ENCODE results near the gene CRMP1. TPM values are rescaled to one million over a fixed set of nuclear protein-coding genes. Genes with fewer than 3 reads are reported as not detected.

CRMP1 gene
- 98.6 TPM for polyA plus RNA-seq (2013, experiment 1 of 2)
- 101 TPM for polyA plus RNA-seq (2013, experiment 2 of 2)

GRCh38 chr4:5893004-5893580, at the start of gene CRMP1:
CRMP1 (minus strand) TSS chr4:5893086; CDS start chr4:5892969, 117 bp downstream.
- H2AK5ac ChIP-seq (ENCODE audit: low read length), result no peak within 1 kb of the TSS
- H3K18ac ChIP-seq (ENCODE audit: low read length), result no peak within 1 kb of the TSS
- WGBS (ENCODE audit: extremely low coverage, insufficient coverage, low lambda C conversion rate), result no CpG with 5 or more reads among the region's 67 CpGs
- peak within 1 kb of the TSS; percentile 51 for H3K9ac ChIP-seq (ENCODE audit: low read length)
- H3K56ac ChIP-seq (ENCODE audit: low read length), result peak within 1 kb of the TSS; percentile 73
- H3K79me2 ChIP-seq (ENCODE audit: control insufficient read depth, insufficient read depth, low read length), result no peaks in the 10 kb centered on the region
- H2BK5ac ChIP-seq (ENCODE audit: low read length), result no peak within 1 kb of the TSS
- peaks cover 10% of the 10 kb centered on the region for H3K4me1 ChIP-seq (ENCODE audit: control insufficient read depth, low read depth, low read length)
- no peak within 1 kb of the TSS for H3K4ac ChIP-seq (ENCODE audit: low read depth, low read length)
- H2BK15ac ChIP-seq (replicated peaks; ENCODE audit: low read depth), result no peak within 1 kb of the TSS
- peak within 1 kb of the TSS; percentile 78 for H3K4me2 ChIP-seq (ENCODE audit: low read length)
- H4K5ac ChIP-seq (ENCODE audit: low read length), result no peak within 1 kb of the TSS
- no peaks in the 10 kb centered on the region for H3K79me1 ChIP-seq (ENCODE audit: low read length)
- H3K27me3 ChIP-seq (ENCODE audit: insufficient read depth, low read length, poor library complexity), result peaks cover 15% of the 10 kb centered on the region
- H3K23ac ChIP-seq (ENCODE audit: low read length), result no peak within 1 kb of the TSS
- no peak within 1 kb of the TSS for H3K27ac ChIP-seq (ENCODE audit: low read depth, low read length)
- H4K8ac ChIP-seq (ENCODE audit: low read depth, low read length), result no peak within 1 kb of the TSS
- H2BK120ac ChIP-seq (ENCODE audit: low read depth, low read length), result no peak within 1 kb of the TSS
- H3K36me3 ChIP-seq (ENCODE audit: control insufficient read depth, insufficient read depth, low read length), result no peaks in the 10 kb centered on the region
- no peak within 1 kb of the TSS for H3K4me3 ChIP-seq (ENCODE audit: low read length)
- peak; percentile 77 for DNase-seq

- H4K5ac ChIP-seq (ENCODE audit: low read length), result no peak overlapping the region
- H3K79me1 ChIP-seq (ENCODE audit: low read length), result no peaks in the 10 kb centered on the region
- no CpG with 5 or more reads among the region's 6 CpGs for WGBS (ENCODE audit: extremely low coverage, insufficient coverage, low lambda C conversion rate)
- no peak overlapping the region for H2AK5ac ChIP-seq (ENCODE audit: low read length)
- no peak overlapping the region for H3K4me3 ChIP-seq (ENCODE audit: low read length)
- no peak overlapping the region for H2BK5ac ChIP-seq (ENCODE audit: low read length)
- H3K27me3 ChIP-seq (ENCODE audit: insufficient read depth, low read length, poor library complexity), result no peaks in the 10 kb centered on the region
- DNase-seq, result no peak
- H3K23ac ChIP-seq (ENCODE audit: low read length), result no peak overlapping the region
- no peak overlapping the region for H2BK120ac ChIP-seq (ENCODE audit: low read depth, low read length)
- no peak overlapping the region for H3K4ac ChIP-seq (ENCODE audit: low read depth, low read length)
- H3K4me1 ChIP-seq (ENCODE audit: control insufficient read depth, low read depth, low read length), result peaks cover 10% of the 10 kb centered on the region
- H3K36me3 ChIP-seq (ENCODE audit: control insufficient read depth, insufficient read depth, low read length), result no peaks in the 10 kb centered on the region
- H4K8ac ChIP-seq (ENCODE audit: low read depth, low read length), result no peak overlapping the region
- H3K79me2 ChIP-seq (ENCODE audit: control insufficient read depth, insufficient read depth, low read length), result no peaks in the 10 kb centered on the region
- H3K18ac ChIP-seq (ENCODE audit: low read length), result no peak overlapping the region
- no peak overlapping the region for H3K9ac ChIP-seq (ENCODE audit: low read length)
- H3K27ac ChIP-seq (ENCODE audit: low read depth, low read length), result no peak overlapping the region
- no peak overlapping the region for H3K56ac ChIP-seq (ENCODE audit: low read length)
- no peak overlapping the region for H3K4me2 ChIP-seq (ENCODE audit: low read length)
- no peak overlapping the region for H2BK15ac ChIP-seq (replicated peaks; ENCODE audit: low read depth)
Observed at GRCh38 chr4:5941601-5942000, 48.7 kb upstream of the CRMP1 start.

DNA sequence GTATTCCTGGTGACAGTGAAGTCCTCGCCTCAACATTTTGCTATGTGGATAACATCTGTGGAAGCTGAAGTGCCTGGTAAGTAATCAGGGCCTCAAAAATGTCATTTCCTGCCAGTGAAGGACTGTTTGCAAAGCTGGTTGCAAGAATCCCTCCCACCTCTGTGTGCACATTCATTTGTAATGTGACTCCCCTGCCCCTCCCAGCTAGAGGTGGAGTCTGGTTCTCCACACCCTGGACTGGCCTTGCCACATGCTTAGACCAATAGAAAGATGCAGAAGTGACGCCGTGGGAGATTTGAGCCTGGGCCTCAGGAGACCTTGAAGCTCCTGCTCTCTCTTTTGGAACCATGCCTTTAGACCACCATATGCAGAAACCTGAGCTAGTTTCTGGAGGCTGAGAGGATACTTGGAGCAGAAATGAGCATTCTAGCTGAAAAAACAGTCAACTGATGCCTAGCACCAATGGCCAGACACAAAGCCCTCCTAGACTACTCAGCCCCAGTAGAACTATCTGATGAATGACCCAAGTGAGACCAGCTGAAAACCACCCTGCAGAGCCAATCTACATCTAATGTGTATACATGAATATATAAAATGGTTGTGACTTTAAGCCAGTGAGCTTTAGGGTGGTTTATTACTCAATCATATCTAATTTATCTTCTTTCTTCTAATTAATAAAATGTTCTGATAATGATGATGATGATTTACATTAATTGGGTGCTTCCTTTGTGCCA, 47.8 kb upstream of the CRMP1 start:
- Histone ChIP-seq H3K27ac (ENCODE audit: low read depth, low read length) (no peak overlapping the region), H2AK5ac (ENCODE audit: low read length) (no peak overlapping the region), H3K4me2 (ENCODE audit: low read length) (no peak overlapping the region), H2BK5ac (ENCODE audit: low read length) (no peak overlapping the region), H3K4ac (ENCODE audit: low read depth, low read length) (no peak overlapping the region), H3K4me1 (ENCODE audit: control insufficient read depth, low read depth, low read length) (peaks cover 10% of the 10 kb centered on the region), H3K79me2 (ENCODE audit: control insufficient read depth, insufficient read depth, low read length) (no peaks in the 10 kb centered on the region), H3K4me3 (ENCODE audit: low read length) (no peak overlapping the region), H3K36me3 (ENCODE audit: control insufficient read depth, insufficient read depth, low read length) (no peaks in the 10 kb centered on the region), H2BK15ac (replicated peaks; ENCODE audit: low read depth) (no peak overlapping the region), H4K8ac (ENCODE audit: low read depth, low read length) (no peak overlapping the region), H3K23ac (ENCODE audit: low read length) (no peak overlapping the region), H3K56ac (ENCODE audit: low read length) (no peak overlapping the region), H3K18ac (ENCODE audit: low read length) (no peak overlapping the region), H2BK120ac (ENCODE audit: low read depth, low read length) (no peak overlapping the region), H3K79me1 (ENCODE audit: low read length) (no peaks in the 10 kb centered on the region), H4K5ac (ENCODE audit: low read length) (no peak overlapping the region), H3K27me3 (ENCODE audit: insufficient read depth, low read length, poor library complexity) (no peaks in the 10 kb centered on the region), H3K9ac (ENCODE audit: low read length) (no peak overlapping the region)
- DNase-seq, result peak; percentile 91
- WGBS (ENCODE audit: extremely low coverage, insufficient coverage, low lambda C conversion rate), result no CpG with 5 or more reads among the region's 3 CpGs

DNA sequence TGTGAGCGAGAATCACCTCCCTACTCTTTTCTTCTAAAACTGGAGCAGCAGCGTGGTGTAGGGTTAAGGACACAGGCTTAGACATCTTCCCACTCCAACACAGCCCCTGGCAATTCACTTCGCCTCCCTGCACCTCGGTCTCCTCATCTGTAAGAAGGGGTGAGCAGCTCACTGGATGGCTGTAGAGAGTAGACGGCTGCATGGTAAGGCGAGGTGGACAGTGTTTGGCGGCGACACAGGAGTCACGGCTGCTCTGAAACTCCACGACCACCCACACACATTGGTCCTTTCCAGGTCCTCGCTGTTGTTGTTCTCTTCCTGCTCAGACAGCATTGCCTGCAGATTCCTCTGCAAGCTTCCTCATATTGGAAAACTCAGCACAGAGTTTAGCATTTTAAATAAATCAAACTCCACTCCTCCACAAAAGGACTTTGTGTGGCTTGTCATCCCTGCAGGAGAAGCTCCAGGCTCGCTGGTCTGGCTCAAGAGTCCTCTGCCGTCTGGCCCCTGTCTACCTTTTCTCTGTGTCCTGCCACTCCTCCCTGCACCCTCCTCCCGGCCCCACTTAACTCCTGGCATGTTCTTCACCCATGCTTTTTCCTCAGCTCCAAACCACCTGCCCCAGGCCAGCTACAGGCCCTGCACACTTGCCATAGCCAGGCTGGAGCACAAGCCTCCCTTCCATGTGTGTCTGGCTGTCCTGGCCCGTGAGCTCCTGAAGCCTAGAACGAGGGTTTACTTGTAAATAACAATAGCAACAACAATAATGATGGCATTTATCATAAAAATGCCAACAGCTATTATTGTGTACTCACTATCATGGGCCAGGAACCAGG, 41.3 kb upstream of the CRMP1 start:
- Histone ChIP-seq H3K4me1 (ENCODE audit: control insufficient read depth, low read depth, low read length) (no peaks in the 10 kb centered on the region), H2BK5ac (ENCODE audit: low read length) (no peak overlapping the region), H3K27ac (ENCODE audit: low read depth, low read length) (no peak overlapping the region), H4K8ac (ENCODE audit: low read depth, low read length) (no peak overlapping the region), H4K5ac (ENCODE audit: low read length) (no peak overlapping the region), H3K23ac (ENCODE audit: low read length) (no peak overlapping the region), H2BK15ac (replicated peaks; ENCODE audit: low read depth) (no peak overlapping the region), H3K36me3 (ENCODE audit: control insufficient read depth, insufficient read depth, low read length) (no peaks in the 10 kb centered on the region), H3K4me2 (ENCODE audit: low read length) (no peak overlapping the region), H3K18ac (ENCODE audit: low read length) (no peak overlapping the region), H3K4ac (ENCODE audit: low read depth, low read length) (no peak overlapping the region), H3K79me2 (ENCODE audit: control insufficient read depth, insufficient read depth, low read length) (no peaks in the 10 kb centered on the region), H2BK120ac (ENCODE audit: low read depth, low read length) (no peak overlapping the region), H3K9ac (ENCODE audit: low read length) (no peak overlapping the region), H3K79me1 (ENCODE audit: low read length) (no peaks in the 10 kb centered on the region), H3K4me3 (ENCODE audit: low read length) (no peak overlapping the region), H2AK5ac (ENCODE audit: low read length) (no peak overlapping the region), H3K56ac (ENCODE audit: low read length) (no peak overlapping the region), H3K27me3 (ENCODE audit: insufficient read depth, low read length, poor library complexity) (no peaks in the 10 kb centered on the region)
- no peak for DNase-seq
- no CpG with 5 or more reads among the region's 16 CpGs for WGBS (ENCODE audit: extremely low coverage, insufficient coverage, low lambda C conversion rate)

DNA sequence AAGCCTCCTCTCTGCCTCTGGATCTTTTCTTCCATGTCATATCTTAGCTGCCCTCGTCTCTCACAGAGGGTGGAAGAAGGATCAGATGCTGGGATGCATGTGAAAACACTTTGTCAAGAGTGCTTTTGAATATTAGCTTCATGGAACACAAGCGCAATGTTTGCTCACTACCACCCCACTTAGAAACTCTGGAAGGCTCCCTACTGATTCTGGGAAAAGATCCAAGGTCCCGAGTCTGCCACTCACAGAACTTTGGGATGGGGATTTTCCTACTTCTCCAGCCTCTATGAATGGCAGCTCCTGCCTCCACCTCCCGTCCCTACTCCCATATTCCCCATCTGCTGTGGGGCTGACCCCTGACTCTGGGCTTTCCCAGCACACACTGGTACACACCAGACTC, 40.2 kb upstream of the CRMP1 start:
- Histone ChIP-seq H2BK15ac (replicated peaks; ENCODE audit: low read depth) (no peak overlapping the region), H3K4me1 (ENCODE audit: control insufficient read depth, low read depth, low read length) (no peaks in the 10 kb centered on the region), H4K5ac (ENCODE audit: low read length) (no peak overlapping the region), H3K4me3 (ENCODE audit: low read length) (no peak overlapping the region), H3K56ac (ENCODE audit: low read length) (no peak overlapping the region), H3K4ac (ENCODE audit: low read depth, low read length) (no peak overlapping the region), H2BK5ac (ENCODE audit: low read length) (no peak overlapping the region), H3K9ac (ENCODE audit: low read length) (no peak overlapping the region), H2AK5ac (ENCODE audit: low read length) (no peak overlapping the region), H3K79me1 (ENCODE audit: low read length) (no peaks in the 10 kb centered on the region), H3K36me3 (ENCODE audit: control insufficient read depth, insufficient read depth, low read length) (no peaks in the 10 kb centered on the region), H2BK120ac (ENCODE audit: low read depth, low read length) (no peak overlapping the region), H4K8ac (ENCODE audit: low read depth, low read length) (no peak overlapping the region), H3K27me3 (ENCODE audit: insufficient read depth, low read length, poor library complexity) (no peaks in the 10 kb centered on the region), H3K27ac (ENCODE audit: low read depth, low read length) (no peak overlapping the region), H3K4me2 (ENCODE audit: low read length) (no peak overlapping the region), H3K23ac (ENCODE audit: low read length) (no peak overlapping the region), H3K79me2 (ENCODE audit: control insufficient read depth, insufficient read depth, low read length) (no peaks in the 10 kb centered on the region), H3K18ac (ENCODE audit: low read length) (no peak overlapping the region)
- DNase-seq, result no peak
- WGBS (ENCODE audit: extremely low coverage, insufficient coverage, low lambda C conversion rate), result no CpG with 5 or more reads among the region's 4 CpGs
